Kidney (tissue), 14 donors: ENCODE results near the gene CXXC5. TPM values are rescaled to one million over a fixed set of nuclear protein-coding genes. Genes with fewer than 3 reads are reported as not detected.

Source experiments
- DNase-seq, 5 donors: peaks; one replicate each; pipeline ENCODE4 v3.0.0-alpha.2; 2013 to 2020
- FAIRE-seq: peaks from 2 replicates; lab custom pipeline; 2012; peaks lifted over from hg19 to GRCh38; lab: Jason Lieb, UNC
- H3K27ac ChIP-seq, 2 donors: one replicate each; pipeline ENCODE4 v1.7.0; 2013; ENCODE audit warnings: low read depth in 2 of 2, low read length in 2 of 2, inconsistent platforms in 1 of 2
- H3K27me3 ChIP-seq: one replicate; pipeline ENCODE4 v1.7.1; 2013; ENCODE audit warnings: low read length, inconsistent platforms; ENCODE audit not compliant: control insufficient read depth, insufficient read depth
- H3K36me3 ChIP-seq, 3 donors: one replicate each; pipeline versions ENCODE4 v1.7.0 to v1.7.1; 2013; ENCODE audit warnings: low read length in 3 of 3, control low read depth in 1 of 3, inconsistent platforms in 1 of 3; ENCODE audit not compliant: insufficient read depth in 3 of 3, control insufficient read depth in 2 of 3
- H3K4me1 ChIP-seq, 3 donors: one replicate each; pipeline versions ENCODE4 v1.7.0 to v1.7.1; 2013; ENCODE audit warnings: low read length in 3 of 3, inconsistent platforms in 1 of 3, low read depth in 1 of 3; ENCODE audit not compliant: control insufficient read depth in 2 of 3, insufficient read depth in 2 of 3
- H3K4me3 ChIP-seq, 3 donors: one replicate each; pipeline versions ENCODE4 v1.7.0 to v1.8.1; 2013; ENCODE audit warnings: low read length in 3 of 3, control low read depth in 1 of 3, inconsistent platforms in 1 of 3
- H3K9ac ChIP-seq, 3 donors: one replicate each; pipeline versions ENCODE4 v1.7.0 to v1.7.1; 2013; ENCODE audit warnings: low read length in 3 of 3, control low read depth in 1 of 3, inconsistent platforms in 1 of 3
- H3K9me3 ChIP-seq, 3 donors: one replicate each; pipeline versions ENCODE4 v1.7.0 to v1.7.1; 2013; ENCODE audit warnings: low read length in 3 of 3, control low read depth in 1 of 3, inconsistent platforms in 1 of 3; ENCODE audit not compliant: control insufficient read depth in 2 of 3, insufficient read depth in 1 of 3
- intact Hi-C: fragments of 100-400 bp; cut with DNase I; formaldehyde crosslinking; loops from one replicate; pipeline ENCODE4 v1.11.1; 2022
- polyA plus RNA-seq: library from polyadenylated mRNA; stranded (reverse); fragments of 350-450 nt; fragmentation: Illumina TruSeq; extraction: RNeasy Lipid Tissue Mini Kit (QIAGEN cat#74804); gene quantifications from one replicate; pipeline ENCODE4 v1.2.3, GENCODE V29; 2014; ENCODE audit warnings: low read depth, low replicate concordance; ENCODE audit not compliant: insufficient read depth
- total RNA-seq: library from RNA; stranded (reverse); fragmentation: NEBNext Ultra II Directional; extraction: Animal tissue kit (Norgen Biotek cat#: 25700); gene quantifications from one replicate; pipeline ENCODE4 v1.2.1, GENCODE V29; 2021
- TF ChIP-seq, protein P1 (sequence below): IDR thresholded peaks from 3 replicates; pipeline ENCODE4 v1.5.1; 2012; ENCODE audit warnings: mild to moderate bottlenecking, moderate library complexity, borderline replicate concordance; ENCODE audit not compliant: insufficient read depth; ENCODE audit errors: extremely low read depth
- donor health status: control.
- donor health status: control.
- donor health status: control.
- donor health status: control.
- donor health status: control.
- donor health status: DM: yes; HTN: yes; CAD: no.
- donor health status: Normal renal cell carcinoma (clear cell type).

CXXC5 gene
- total and polyA plus RNA-seq, 2 donors from 2014 or later, result 116 to 122 TPM

DNA sequence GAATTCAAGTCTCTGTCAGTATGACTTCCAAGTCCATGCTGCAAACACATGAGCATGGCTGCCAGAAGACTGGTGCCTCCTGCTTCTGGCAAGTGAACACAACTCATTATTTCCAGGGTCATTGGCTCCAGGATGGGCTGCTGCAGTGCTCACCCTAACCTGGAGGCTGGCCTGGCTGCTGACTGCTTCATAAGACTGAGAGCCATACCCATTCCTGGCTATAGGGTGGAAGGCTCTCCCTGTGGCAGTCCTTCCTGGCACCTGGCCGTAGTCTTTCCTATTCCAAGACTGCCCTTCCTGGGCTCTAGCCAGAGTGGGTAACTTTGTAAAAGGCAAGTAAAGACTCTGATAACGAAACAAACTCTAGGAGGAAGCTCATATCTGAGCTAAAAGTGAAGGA, 51.2 kb downstream of the CXXC5 start:
- peak overlapping the region; percentile 79 to 88 for H3K27ac ChIP-seq
- H3K27me3 ChIP-seq, result no peaks in the 10 kb centered on the region
- no peak overlapping the region for H3K4me3 ChIP-seq
- TF ChIP-seq, protein P1, sequence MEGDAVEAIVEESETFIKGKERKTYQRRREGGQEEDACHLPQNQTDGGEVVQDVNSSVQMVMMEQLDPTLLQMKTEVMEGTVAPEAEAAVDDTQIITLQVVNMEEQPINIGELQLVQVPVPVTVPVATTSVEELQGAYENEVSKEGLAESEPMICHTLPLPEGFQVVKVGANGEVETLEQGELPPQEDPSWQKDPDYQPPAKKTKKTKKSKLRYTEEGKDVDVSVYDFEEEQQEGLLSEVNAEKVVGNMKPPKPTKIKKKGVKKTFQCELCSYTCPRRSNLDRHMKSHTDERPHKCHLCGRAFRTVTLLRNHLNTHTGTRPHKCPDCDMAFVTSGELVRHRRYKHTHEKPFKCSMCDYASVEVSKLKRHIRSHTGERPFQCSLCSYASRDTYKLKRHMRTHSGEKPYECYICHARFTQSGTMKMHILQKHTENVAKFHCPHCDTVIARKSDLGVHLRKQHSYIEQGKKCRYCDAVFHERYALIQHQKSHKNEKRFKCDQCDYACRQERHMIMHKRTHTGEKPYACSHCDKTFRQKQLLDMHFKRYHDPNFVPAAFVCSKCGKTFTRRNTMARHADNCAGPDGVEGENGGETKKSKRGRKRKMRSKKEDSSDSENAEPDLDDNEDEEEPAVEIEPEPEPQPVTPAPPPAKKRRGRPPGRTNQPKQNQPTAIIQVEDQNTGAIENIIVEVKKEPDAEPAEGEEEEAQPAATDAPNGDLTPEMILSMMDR, result no peak
- DNase-seq, result peak in 2 of 5 donors; percentile 9 to 50
- no peak for FAIRE-seq
- no peaks in the 10 kb centered on the region for H3K9me3 ChIP-seq
- H3K9ac ChIP-seq, result no peak overlapping the region
- peaks cover 12 to 30% (median 13%) of the 10 kb centered on the region in 3 donors for H3K4me1 ChIP-seq
- intact Hi-C loops, result no loop called here
- H3K36me3 ChIP-seq, result no peaks in the 10 kb centered on the region

DNA sequence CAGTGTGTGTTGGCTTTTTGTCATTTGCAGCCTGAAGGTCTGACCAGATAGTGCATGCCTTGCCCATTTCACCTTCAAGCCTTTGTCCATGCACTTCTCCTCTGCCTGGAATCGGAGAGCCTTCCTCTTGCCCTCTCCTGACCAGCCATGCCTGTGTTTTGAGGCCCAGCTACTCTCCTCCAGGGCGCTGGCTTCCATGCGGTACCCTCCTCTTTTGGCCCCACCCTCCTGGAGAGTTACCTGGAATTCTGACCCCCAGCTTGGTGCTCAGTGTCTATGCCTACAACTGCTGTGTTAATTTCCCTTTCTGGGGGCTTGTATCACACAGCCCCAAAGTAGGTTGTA, 52.5 kb downstream of the CXXC5 start:
- H3K27ac ChIP-seq, result peak overlapping the region; percentile 13 to 58
- TF ChIP-seq, protein P1, result no peak
- FAIRE-seq (no peak), DNase-seq (peak in 1 of 5 donors; percentile 45)
- H3K4me1 ChIP-seq, result peaks cover 12 to 29% (median 13%) of the 10 kb centered on the region in 3 donors
- H3K27me3 ChIP-seq, result no peaks in the 10 kb centered on the region
- no peak overlapping the region for H3K4me3 ChIP-seq
- no peak overlapping the region for H3K9ac ChIP-seq
- H3K9me3 ChIP-seq, result no peaks in the 10 kb centered on the region
- intact Hi-C loops, result no loop called here
- H3K36me3 ChIP-seq, result no peaks in the 10 kb centered on the region

DNA sequence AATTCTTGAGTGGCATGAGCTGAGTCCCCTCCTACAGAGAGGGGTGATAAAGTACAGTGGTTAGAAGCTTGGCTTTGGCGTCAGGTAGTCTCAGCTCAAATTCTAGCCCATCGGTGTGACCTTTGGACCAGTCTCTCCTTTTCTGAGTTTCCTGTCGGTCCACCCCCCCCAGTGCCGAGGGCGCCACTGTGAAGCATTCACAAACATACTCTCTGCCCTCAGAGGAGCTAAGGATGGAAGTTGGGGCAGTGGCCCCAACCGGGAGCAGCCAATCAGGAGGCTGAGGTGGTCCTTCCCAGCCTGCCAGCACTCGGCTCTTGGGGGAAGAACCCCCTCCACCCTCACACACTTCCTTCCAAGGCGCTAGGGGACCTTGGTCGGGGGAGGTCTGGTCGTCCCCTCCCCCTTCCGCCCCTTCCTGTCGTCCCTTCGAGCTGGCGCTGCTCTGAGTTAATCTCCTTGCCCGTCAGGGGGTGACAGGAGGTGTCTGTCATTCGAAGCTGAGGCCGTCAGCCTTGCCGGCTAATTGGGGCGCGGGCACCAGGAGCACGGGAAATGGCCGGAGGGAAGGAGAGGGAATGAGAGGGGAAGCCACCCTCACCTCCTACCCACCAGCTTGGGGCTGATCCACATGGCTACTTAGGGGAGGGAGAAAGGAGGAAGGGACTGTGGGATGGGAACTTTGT, 53.0 kb downstream of the CXXC5 start:
- peaks cover 11 to 29% (median 12%) of the 10 kb centered on the region in 3 donors for H3K4me1 ChIP-seq
- TF ChIP-seq, protein P1, result no peak
- DNase-seq, result peak in 4 of 5 donors; percentile 71 to 83 (median 76)
- no peak overlapping the region for H3K9ac ChIP-seq
- intact Hi-C loops, result no loop called here
- no peaks in the 10 kb centered on the region for H3K36me3 ChIP-seq
- H3K27me3 ChIP-seq, result no peaks in the 10 kb centered on the region
- no peaks in the 10 kb centered on the region for H3K9me3 ChIP-seq
- FAIRE-seq, result no peak
- peak overlapping the region in 1 of 2 donors; percentile 13 for H3K27ac ChIP-seq
- no peak overlapping the region for H3K4me3 ChIP-seq

DNA sequence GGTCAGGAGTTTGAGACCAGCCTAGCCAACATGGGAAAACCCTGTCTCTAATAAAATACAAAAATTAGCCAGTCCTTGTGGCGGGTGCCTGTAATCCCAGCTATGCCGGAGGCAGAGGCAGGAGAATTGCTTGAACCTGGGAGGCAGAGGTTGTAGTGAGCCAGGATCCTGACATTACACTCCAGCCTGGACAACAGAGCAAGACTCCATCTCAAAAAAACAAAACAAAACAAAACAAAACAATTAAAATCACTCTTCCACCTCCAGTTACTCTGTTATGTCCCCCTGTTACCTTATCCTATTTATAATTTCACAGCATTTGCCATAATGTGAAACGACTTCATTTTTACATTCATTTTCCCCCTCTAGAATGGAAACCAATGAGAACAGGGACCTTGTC, 54.4 kb downstream of the CXXC5 start:
- Histone ChIP-seq H3K36me3 (no peaks in the 10 kb centered on the region), H3K27ac (no peak overlapping the region), H3K9ac (no peak overlapping the region), H3K4me3 (no peak overlapping the region), H3K4me1 (peaks cover 9 to 27% (median 14%) of the 10 kb centered on the region in 3 donors), H3K9me3 (no peaks in the 10 kb centered on the region), H3K27me3 (no peaks in the 10 kb centered on the region)
- FAIRE-seq (no peak), DNase-seq (no peak)
- intact Hi-C loops, result no loop called here
- TF ChIP-seq, protein P1, result no peak
